Smooth muscle cell (in vitro differentiated cells): ENCODE results near the gene APMAP. TPM values are rescaled to one million over a fixed set of nuclear protein-coding genes. Genes with fewer than 3 reads are reported as not detected.

ENCODE experiments used
- DNase-seq: peaks from one replicate; lab custom pipeline; 2025; ENCODE audit not compliant: unreplicated experiment; lab: John Stamatoyannopoulos, UW
- H2AFZ ChIP-seq: fragments of 200-600 bp; sonication (generic); 2 replicates; pipeline ENCODE4 v1.6.0; 2016; ENCODE audit warnings: antibody characterized with exemption, low read depth, mild to moderate bottlenecking
- H3F3A ChIP-seq: fragments of 200-600 bp; sonication (generic); 2 replicates; pipeline ENCODE4 v1.6.0; 2017; ENCODE audit warnings: antibody characterized with exemption, low read depth
- H3K27ac ChIP-seq: fragments of 200-600 bp; sonication (generic); 2 replicates; pipeline ENCODE4 v1.5.1; 2016; ENCODE audit warnings: low read depth, mild to moderate bottlenecking
- H3K27me3 ChIP-seq: fragments of 200-600 bp; sonication (generic); 2 replicates; pipeline ENCODE4 v1.6.1; 2016; ENCODE audit warnings: low read depth, mild to moderate bottlenecking
- H3K36me3 ChIP-seq: fragments of 200-600 bp; sonication (generic); 2 replicates; pipeline ENCODE4 v1.5.1; 2016; ENCODE audit warnings: low read depth
- H3K4me1 ChIP-seq: fragments of 200-600 bp; sonication (generic); 2 replicates; pipeline ENCODE4 v1.5.1; 2016; ENCODE audit warnings: low read depth
- H3K4me2 ChIP-seq: fragments of 200-600 bp; sonication (generic); 2 replicates; pipeline ENCODE4 v1.6.0; 2016; ENCODE audit warnings: mild to moderate bottlenecking
- H3K4me3 ChIP-seq: fragments of 200-600 bp; sonication (generic); 2 replicates; pipeline ENCODE4 v1.5.1; 2016; ENCODE audit warnings: mild to moderate bottlenecking
- H3K79me2 ChIP-seq: fragments of 200-600 bp; sonication (generic); 2 replicates; pipeline ENCODE4 v1.6.0; 2016; ENCODE audit warnings: low read depth, mild to moderate bottlenecking
- H3K9ac ChIP-seq: fragments of 200-600 bp; sonication (generic); 2 replicates; pipeline ENCODE4 v1.6.0; 2016; ENCODE audit warnings: low read depth
- H3K9me3 ChIP-seq: fragments of 200-600 bp; sonication (generic); replicated peaks from 2 replicates; pipeline ENCODE4 v1.5.1; 2016; ENCODE audit warnings: low read depth
- H4K20me1 ChIP-seq: fragments of 200-600 bp; sonication (generic); 2 replicates; pipeline ENCODE4 v1.6.0; 2016; ENCODE audit warnings: low read depth
- CTCF ChIP-seq: fragments of 200-600 bp; sonication (generic); IDR thresholded peaks from 2 replicates; pipeline ENCODE4 v1.5.1; 2017; ENCODE audit warnings: borderline replicate concordance, mild to moderate bottlenecking, antibody characterized with exemption; ENCODE audit not compliant: insufficient read depth, poor library complexity, severe bottlenecking
- WGBS: methylation state at CpG from one replicate; pipeline ENCODE4 v1.1.7; 2016; ENCODE audit warnings: low lambda C conversion rate; 5-methylcytosine and 5-hydroxymethylcytosine counted together
- polyA plus RNA-seq: library from polyadenylated mRNA; unstranded; fragments of >200 nt; fragmentation: Nextera tagmentation; extraction: Ambion mirVana; gene quantifications from 2 replicates; pipeline ENCODE4 v1.2.1, GENCODE V29; 2016
- total RNA-seq: library from RNA; depleted of rRNA; stranded (reverse); fragments of >200 nt; gene quantifications from 2 replicates; pipeline ENCODE4 v1.2.3, GENCODE V29; 2014

The APMAP gene
- total and polyA plus RNA-seq, 2 experiments from 2014 or later = 54.4 to 86.9 TPM

GRCh38 chr20:24943731-24944130 lies 48.8 kb downstream of the APMAP start:
- DNase-seq = no peak
- 51% methylated on average over 3 of the region's 3 CpGs for WGBS

DNA sequence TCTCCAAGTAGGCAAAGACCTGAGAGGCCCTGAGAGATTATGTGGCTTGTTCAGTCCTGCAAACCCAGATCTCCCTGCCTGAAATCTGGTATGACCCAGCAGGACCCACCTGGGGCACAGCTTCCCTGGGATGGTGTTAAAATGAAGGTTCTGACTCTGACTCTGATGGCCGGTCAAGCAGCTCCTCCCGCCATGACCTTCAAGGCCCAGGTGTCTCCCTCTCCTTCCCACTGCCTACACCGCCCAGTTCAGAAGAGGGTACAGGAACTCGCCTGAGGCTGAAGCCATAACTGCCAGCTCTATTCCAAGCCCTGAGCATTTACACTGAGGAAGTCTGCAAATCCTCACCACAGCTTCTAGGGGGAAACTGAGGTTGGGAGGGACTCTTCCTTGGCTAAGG lies 49.4 kb downstream of the APMAP start:
- Histone ChIP-seq H3K27ac (no peak overlapping the region), H3K9me3 (peaks cover 2% of the 10 kb centered on the region), H3K27me3 (no peaks in the 10 kb centered on the region), H3K9ac (no peak overlapping the region), H2AFZ (no peak overlapping the region), H3K4me1 (no peaks in the 10 kb centered on the region), H3K36me3 (no peaks in the 10 kb centered on the region), H3K4me2 (no peak overlapping the region), H3K79me2 (no peaks in the 10 kb centered on the region), H3F3A (no peaks in the 10 kb centered on the region), H3K4me3 (no peak overlapping the region), H4K20me1 (no peaks in the 10 kb centered on the region)
- no peak for DNase-seq
- no peak for TF ChIP-seq CTCF
- 92% methylated on average over 4 of the region's 4 CpGs for WGBS

More at GRCh38 chr20:24943731-24944130, 48.8 kb downstream of the APMAP start:
- Histone ChIP-seq H3K36me3 (no peaks in the 10 kb centered on the region), H3K4me1 (no peaks in the 10 kb centered on the region), H2AFZ (no peak overlapping the region), H4K20me1 (no peaks in the 10 kb centered on the region), H3K9me3 (peaks cover 2% of the 10 kb centered on the region), H3F3A (no peaks in the 10 kb centered on the region), H3K79me2 (no peaks in the 10 kb centered on the region), H3K9ac (no peak overlapping the region), H3K27ac (no peak overlapping the region), H3K27me3 (no peaks in the 10 kb centered on the region), H3K4me2 (no peak overlapping the region), H3K4me3 (no peak overlapping the region)
- no peak for TF ChIP-seq CTCF

DNA sequence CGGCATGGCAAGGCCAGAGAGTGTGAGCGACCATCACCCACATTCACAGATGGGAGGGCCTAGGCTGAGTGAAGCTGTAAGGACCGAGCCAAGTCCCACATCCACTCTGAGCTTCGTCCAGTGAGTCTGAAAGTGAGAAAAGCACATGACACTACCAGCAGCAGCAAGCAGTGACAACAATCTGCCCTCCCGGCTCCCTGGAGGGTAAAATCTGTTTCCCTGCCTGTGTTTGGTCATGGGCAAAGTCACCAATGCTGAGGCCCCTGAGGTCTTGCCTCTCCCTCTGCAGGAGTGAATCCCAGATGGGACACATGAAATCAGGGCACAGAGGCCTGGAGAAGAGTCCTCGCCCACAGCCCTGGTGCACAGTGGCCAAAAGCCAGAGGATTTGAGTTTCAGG lies 49.9 kb downstream of the APMAP start:
- H3K9ac ChIP-seq = no peak overlapping the region
- H4K20me1 ChIP-seq = no peaks in the 10 kb centered on the region
- H3K79me2 ChIP-seq = no peaks in the 10 kb centered on the region
- H3K4me3 ChIP-seq = no peak overlapping the region
- H3K27me3 ChIP-seq = no peaks in the 10 kb centered on the region
- H3K9me3 ChIP-seq = peaks cover 2% of the 10 kb centered on the region
- no peak for TF ChIP-seq CTCF
- no peak overlapping the region for H2AFZ ChIP-seq
- no peak for DNase-seq
- H3K4me2 ChIP-seq = no peak overlapping the region
- WGBS = 82% methylated on average over 6 of the region's 6 CpGs
- H3F3A ChIP-seq = no peaks in the 10 kb centered on the region
- H3K27ac ChIP-seq = no peak overlapping the region
- H3K4me1 ChIP-seq = no peaks in the 10 kb centered on the region
- no peaks in the 10 kb centered on the region for H3K36me3 ChIP-seq

DNA sequence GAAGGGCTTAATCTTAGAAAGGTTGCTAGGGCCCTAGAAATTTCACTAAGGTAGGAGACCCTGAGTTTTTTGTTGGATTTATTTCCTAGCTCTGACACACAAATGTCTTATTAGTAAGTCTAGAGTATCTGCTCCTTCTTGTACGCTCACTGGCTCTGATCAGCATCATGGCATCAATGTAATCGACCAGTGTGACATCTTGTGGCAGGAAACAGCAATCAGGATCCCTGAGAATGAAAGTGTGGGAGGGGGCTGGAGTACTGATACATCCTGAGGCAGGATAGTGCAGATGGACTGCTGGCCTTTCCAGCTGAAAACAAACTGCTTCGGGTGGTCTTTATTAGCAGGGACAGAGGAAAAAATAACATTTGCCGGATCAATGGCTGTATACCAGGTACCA lies 53.5 kb downstream of the APMAP start:
- WGBS = 72% methylated on average over 4 of the region's 4 CpGs

More for the DNA sequence above, 53.5 kb downstream of the APMAP start:
- no peaks in the 10 kb centered on the region for H3K36me3 ChIP-seq
- no peaks in the 10 kb centered on the region for H3K79me2 ChIP-seq
- no peak overlapping the region for H3K4me3 ChIP-seq
- H4K20me1 ChIP-seq = no peaks in the 10 kb centered on the region
- H3K4me2 ChIP-seq = no peak overlapping the region
- no peaks in the 10 kb centered on the region for H3K4me1 ChIP-seq
- H3K27me3 ChIP-seq = no peaks in the 10 kb centered on the region
- H3K9me3 ChIP-seq = no peaks in the 10 kb centered on the region
- no peaks in the 10 kb centered on the region for H3F3A ChIP-seq
- no peak overlapping the region for H2AFZ ChIP-seq
- no peak overlapping the region for H3K27ac ChIP-seq
- TF ChIP-seq CTCF = no peak
- H3K9ac ChIP-seq = no peak overlapping the region
- DNase-seq = no peak
